Loucy (cell line): Measurements from ENCODE around the gene HRK.

ENCODE experiments used
- H2AFZ ChIP-seq: fragments of 200-600 bp; sonication (generic); 2 replicates; pipeline ENCODE4 v1.6.0; 2016; ENCODE audit warnings: antibody characterized with exemption, mild to moderate bottlenecking, low read length, moderate library complexity
- H3F3A ChIP-seq: fragments of 200-600 bp; 2 replicates; pipeline ENCODE4 v1.6.0; 2016; ENCODE audit warnings: antibody characterized with exemption, low read depth, mild to moderate bottlenecking
- H3K27me3 ChIP-seq: fragments of 200-600 bp; sonication (generic); 2 replicates; pipeline ENCODE4 v1.6.1; 2014; ENCODE audit warnings: low read length, mild to moderate bottlenecking; ENCODE audit not compliant: insufficient read depth, poor library complexity, severe bottlenecking
- H3K36me3 ChIP-seq: fragments of 200-600 bp; sonication (generic); 2 replicates; pipeline ENCODE4 v1.6.1; 2016; ENCODE audit warnings: low read length; ENCODE audit not compliant: insufficient read depth
- H3K4me1 ChIP-seq: fragments of 200-600 bp; sonication (generic); 2 replicates; pipeline ENCODE4 v1.5.1; 2014; ENCODE audit warnings: low read length, mild to moderate bottlenecking; ENCODE audit not compliant: insufficient read depth, poor library complexity, severe bottlenecking
- H3K4me2 ChIP-seq: fragments of 200-600 bp; sonication (generic); 2 replicates; pipeline ENCODE4 v1.6.0; 2014; ENCODE audit warnings: antibody characterized with exemption, low read length, low read depth, mild to moderate bottlenecking; ENCODE audit not compliant: poor library complexity, severe bottlenecking
- H3K4me3 ChIP-seq: fragments of 200-600 bp; sonication (generic); 2 replicates; pipeline ENCODE4 v1.5.1; 2014; ENCODE audit warnings: low read length, mild to moderate bottlenecking, mixed read lengths; ENCODE audit not compliant: poor library complexity, severe bottlenecking
- H3K79me2 ChIP-seq: fragments of 200-600 bp; sonication (generic); 2 replicates; pipeline ENCODE4 v1.6.1; 2014; ENCODE audit warnings: low read length; ENCODE audit not compliant: insufficient read depth
- H3K9ac ChIP-seq: fragments of 200-600 bp; sonication (generic); 2 replicates; pipeline ENCODE4 v1.6.0; 2014; ENCODE audit warnings: mild to moderate bottlenecking, low read depth, low read length, moderate library complexity; ENCODE audit not compliant: poor library complexity, severe bottlenecking
- H3K9me2 ChIP-seq: fragments of 200-600 bp; sonication (generic); replicated peaks from 2 replicates; pipeline ENCODE4 v1.6.1; 2016; ENCODE audit warnings: low read depth, low read length, mixed read lengths
- H3K9me3 ChIP-seq: fragments of 200-600 bp; sonication (generic); 2 replicates; pipeline ENCODE4 v1.6.1; 2014; ENCODE audit warnings: mild to moderate bottlenecking, antibody characterized with exemption, low read length, low read depth; ENCODE audit not compliant: insufficient read depth
- H4K20me1 ChIP-seq: fragments of 200-600 bp; sonication (generic); 2 replicates; pipeline ENCODE4 v1.6.0; 2014; ENCODE audit warnings: antibody characterized with exemption, low read length, mild to moderate bottlenecking; ENCODE audit not compliant: insufficient read depth, poor library complexity, severe bottlenecking
- EZH2phosphoT487 ChIP-seq: fragments of 200-600 bp; IDR thresholded peaks from 2 replicates; pipeline ENCODE4 v1.6.1; 2018; ENCODE audit warnings: antibody characterized with exemption, mild to moderate bottlenecking, moderate library complexity, borderline replicate concordance
- TF ChIP-seq, protein P1 (sequence below): fragments of 200-600 bp; sonication (generic); conservative IDR thresholded peaks from 2 replicates; pipeline ENCODE4 v1.5.1; 2014; ENCODE audit warnings: mild to moderate bottlenecking, antibody characterized with exemption, low read length

HRK gene

GRCh38 chr12:116881325-116881876 lies at the start of gene HRK:
TSS of gene HRK (minus strand) at chr12:116881441. CDS start at chr12:116881307, 134 bp downstream.
- Histone ChIP-seq H3K9me2 (no peaks in the 10 kb centered on the region), H3K9ac (no peak within 1 kb of the TSS), H3K27me3 (peaks cover 44% of the 10 kb centered on the region), H4K20me1 (no peaks in the 10 kb centered on the region), H3F3A (no peaks in the 10 kb centered on the region), H3K79me2 (no peaks in the 10 kb centered on the region), H3K4me2 (peak within 1 kb of the TSS; percentile 77), H3K4me1 (peaks cover 19% of the 10 kb centered on the region), H3K36me3 (no peaks in the 10 kb centered on the region), H2AFZ (peak within 1 kb of the TSS; percentile 61), H3K9me3 (no peaks in the 10 kb centered on the region), H3K4me3 (peak within 1 kb of the TSS; percentile 64)
- TF ChIP-seq, protein P1, sequence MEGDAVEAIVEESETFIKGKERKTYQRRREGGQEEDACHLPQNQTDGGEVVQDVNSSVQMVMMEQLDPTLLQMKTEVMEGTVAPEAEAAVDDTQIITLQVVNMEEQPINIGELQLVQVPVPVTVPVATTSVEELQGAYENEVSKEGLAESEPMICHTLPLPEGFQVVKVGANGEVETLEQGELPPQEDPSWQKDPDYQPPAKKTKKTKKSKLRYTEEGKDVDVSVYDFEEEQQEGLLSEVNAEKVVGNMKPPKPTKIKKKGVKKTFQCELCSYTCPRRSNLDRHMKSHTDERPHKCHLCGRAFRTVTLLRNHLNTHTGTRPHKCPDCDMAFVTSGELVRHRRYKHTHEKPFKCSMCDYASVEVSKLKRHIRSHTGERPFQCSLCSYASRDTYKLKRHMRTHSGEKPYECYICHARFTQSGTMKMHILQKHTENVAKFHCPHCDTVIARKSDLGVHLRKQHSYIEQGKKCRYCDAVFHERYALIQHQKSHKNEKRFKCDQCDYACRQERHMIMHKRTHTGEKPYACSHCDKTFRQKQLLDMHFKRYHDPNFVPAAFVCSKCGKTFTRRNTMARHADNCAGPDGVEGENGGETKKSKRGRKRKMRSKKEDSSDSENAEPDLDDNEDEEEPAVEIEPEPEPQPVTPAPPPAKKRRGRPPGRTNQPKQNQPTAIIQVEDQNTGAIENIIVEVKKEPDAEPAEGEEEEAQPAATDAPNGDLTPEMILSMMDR, result no peak
- no peak for TF ChIP-seq EZH2phosphoT487

DNA sequence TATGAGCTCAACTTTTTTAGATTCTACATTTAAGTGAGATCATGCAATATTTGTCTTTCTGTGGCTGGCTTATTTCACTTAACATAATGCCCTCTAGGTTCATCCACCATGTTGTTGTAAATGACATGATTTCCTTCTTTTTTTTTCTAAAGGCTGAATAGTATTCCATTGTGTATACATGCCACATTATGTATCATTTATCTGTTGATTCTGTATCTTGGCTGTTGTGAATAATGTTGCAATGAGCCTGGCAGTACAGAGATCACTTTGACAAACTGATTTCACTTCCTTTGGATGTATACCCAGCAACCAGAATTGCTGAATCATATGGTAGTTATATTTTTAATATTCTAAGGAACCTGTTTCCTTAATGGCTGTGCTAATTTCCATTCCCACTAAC lies 48.6 kb upstream of the HRK start:
- Histone ChIP-seq H3K36me3 (no peaks in the 10 kb centered on the region), H4K20me1 (peaks cover 26% of the 10 kb centered on the region)
- no peak for TF ChIP-seq EZH2phosphoT487
- TF ChIP-seq, protein P1, result no peak

GRCh38 chr12:116928504-116928903 lies 47.3 kb upstream of the HRK start:
- Histone ChIP-seq H3F3A (no peaks in the 10 kb centered on the region), H3K9me3 (no peaks in the 10 kb centered on the region), H3K27me3 (peaks cover 27% of the 10 kb centered on the region), H3K79me2 (no peaks in the 10 kb centered on the region), H3K9ac (no peak overlapping the region), H3K9me2 (no peaks in the 10 kb centered on the region), H3K4me3 (no peak overlapping the region), H3K4me2 (no peak overlapping the region), H2AFZ (no peak overlapping the region), H4K20me1 (peaks cover 34% of the 10 kb centered on the region), H3K4me1 (peaks cover 17% of the 10 kb centered on the region), H3K36me3 (no peaks in the 10 kb centered on the region)
- no peak for TF ChIP-seq EZH2phosphoT487
- TF ChIP-seq, protein P1, result no peak

More for the DNA sequence above, 48.6 kb upstream of the HRK start:
- Histone ChIP-seq H3K9me3 (no peaks in the 10 kb centered on the region), H2AFZ (no peak overlapping the region), H3K79me2 (no peaks in the 10 kb centered on the region), H3F3A (no peaks in the 10 kb centered on the region), H3K9ac (no peak overlapping the region), H3K4me3 (no peak overlapping the region), H3K27me3 (peaks cover 27% of the 10 kb centered on the region), H3K9me2 (no peaks in the 10 kb centered on the region), H3K4me2 (no peak overlapping the region), H3K4me1 (peaks cover 14% of the 10 kb centered on the region)
